Measurements from ENCODE around the gene DNAH17.

DNA sequence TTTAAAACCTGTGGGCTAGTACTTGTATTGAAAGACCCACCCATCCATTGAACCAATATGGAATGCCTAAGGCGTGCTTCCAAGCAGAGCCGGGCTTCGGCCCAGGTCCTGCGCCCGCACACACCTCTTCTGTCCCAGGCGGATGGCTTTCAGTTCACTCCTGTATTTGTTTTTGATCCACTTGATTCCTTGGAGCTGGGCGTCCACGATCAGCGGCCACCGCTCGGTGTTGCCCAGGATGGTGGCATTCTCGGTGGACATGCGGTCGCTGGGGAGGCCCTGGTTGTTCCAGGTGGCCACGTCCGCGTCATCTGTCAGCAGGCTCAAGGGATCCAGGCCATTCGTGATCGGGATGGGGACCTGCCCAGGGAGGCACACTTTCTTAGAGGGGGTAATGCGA, 122.8 kb downstream of the DNAH17 start:
- TF ChIP-seq CTCF (IDR thresholded peaks at IDR 0.05) (no peak), POLR2AphosphoS5 (IDR thresholded peaks at IDR 0.05; ENCODE audit: low read depth, low read length) (no peak), RFX5 (IDR thresholded peaks at IDR 0.05; ENCODE audit: low read length) (no peak), RAD21 (IDR thresholded peaks at IDR 0.05; ENCODE audit: low read length) (no peak), SIN3A (IDR thresholded peaks at IDR 0.05; ENCODE audit: borderline replicate concordance, low read depth, low read length) (no peak), MEF2A (IDR thresholded peaks at IDR 0.05; ENCODE audit: borderline replicate concordance, low read depth) (no peak), NRF1 (IDR thresholded peaks at IDR 0.05; ENCODE audit: low read depth, low read length) (no peak), EP300 (IDR thresholded peaks at IDR 0.05; ENCODE audit: borderline replicate concordance in 1 of 2, low read depth in 1 of 2, low read length in 1 of 2) (no peak)
- TF ChIP-seq, protein P1, sequence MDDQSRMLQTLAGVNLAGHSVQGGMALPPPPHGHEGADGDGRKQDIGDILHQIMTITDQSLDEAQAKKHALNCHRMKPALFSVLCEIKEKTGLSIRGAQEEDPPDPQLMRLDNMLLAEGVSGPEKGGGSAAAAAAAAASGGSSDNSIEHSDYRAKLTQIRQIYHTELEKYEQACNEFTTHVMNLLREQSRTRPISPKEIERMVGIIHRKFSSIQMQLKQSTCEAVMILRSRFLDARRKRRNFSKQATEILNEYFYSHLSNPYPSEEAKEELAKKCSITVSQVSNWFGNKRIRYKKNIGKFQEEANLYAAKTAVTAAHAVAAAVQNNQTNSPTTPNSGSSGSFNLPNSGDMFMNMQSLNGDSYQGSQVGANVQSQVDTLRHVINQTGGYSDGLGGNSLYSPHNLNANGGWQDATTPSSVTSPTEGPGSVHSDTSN (IDR thresholded peaks at IDR 0.05): no peak

All from SK-N-SH (cell line).